H1 (cell line): Measurements from ENCODE around the gene PKIB. TPM values are rescaled to one million over a fixed set of nuclear protein-coding genes. Genes with fewer than 3 reads are reported as not detected.

ENCODE experiments used
- CTCF ChIA-PET: fragments of 300-600 bp; sonication (Branson Sonifier 250); formaldehyde crosslinking; loops from one replicate; lab custom pipeline; 2021; ENCODE audit not compliant: partially characterized antibody; lab: Charles Lee
- POLR2A ChIA-PET: fragments of 300-600 bp; sonication (Branson Sonifier 250); formaldehyde crosslinking; loops from one replicate; lab custom pipeline; 2021; ENCODE audit warnings: inconsistent platforms; ENCODE audit not compliant: partially characterized antibody; lab: Charles Lee
- DNase-seq, 2 experiments: peaks; one replicate each; pipeline versions ENCODE4 v3.0.0 to v3.0.0-alpha.2; 2010 to 2022; ENCODE audit warnings: low spot score in 2 of 2, low read depth in 1 of 2, mixed read lengths in 1 of 2
- FAIRE-seq: peaks from 2 replicates; lab custom pipeline; 2011; peaks lifted over from hg19 to GRCh38; lab: Jason Lieb, UNC
- H2AFZ ChIP-seq: 2 replicates; pipeline ENCODE4 v1.8.1; 2012; ENCODE audit warnings: low read length, inconsistent platforms
- H2AK5ac ChIP-seq: 2 replicates; pipeline ENCODE4 v1.6.1; 2013; ENCODE audit warnings: low read depth, low read length
- H2BK120ac ChIP-seq: replicated peaks from 2 replicates; pipeline ENCODE3; 2013; ENCODE audit warnings: low read depth, low read length, inconsistent platforms
- H2BK12ac ChIP-seq: 2 replicates; pipeline ENCODE4 v1.6.1; 2013; ENCODE audit warnings: low read depth, low read length
- H2BK15ac ChIP-seq: 2 replicates; pipeline ENCODE4 v1.6.1; 2013; ENCODE audit warnings: low read length
- H2BK20ac ChIP-seq: 2 replicates; pipeline ENCODE4 v1.6.1; 2013; ENCODE audit warnings: low read length
- H2BK5ac ChIP-seq: 2 replicates; pipeline ENCODE4 v1.6.1; 2013; ENCODE audit warnings: low read depth, low read length
- H3K14ac ChIP-seq: 2 replicates; pipeline ENCODE4 v1.6.1; 2013; ENCODE audit warnings: inconsistent platforms; ENCODE audit not compliant: insufficient read length
- H3K18ac ChIP-seq: 2 replicates; pipeline ENCODE4 v1.6.1; 2013; ENCODE audit warnings: low read length; ENCODE audit errors: extremely low read depth
- H3K23ac ChIP-seq: 2 replicates; pipeline ENCODE4 v1.6.1; 2013; ENCODE audit warnings: inconsistent platforms; ENCODE audit not compliant: insufficient read length
- H3K23me2 ChIP-seq: 2 replicates; pipeline ENCODE4 v1.6.1; 2013; ENCODE audit warnings: low read depth, low read length
- H3K27ac ChIP-seq: 2 replicates; pipeline ENCODE4 v1.6.1; 2011; ENCODE audit warnings: low read depth, low read length, inconsistent platforms
- H3K27me3 ChIP-seq, 4 experiments: replicated peaks in 1 of 4; 1 replicate in 1 of 4; 2 replicates in 3 of 4; pipeline versions ENCODE4 v1.6.1 to v1.8.1; 2011 to 2013; ENCODE audit warnings: low read length in 3 of 4, mild to moderate bottlenecking in 3 of 4, inconsistent platforms in 2 of 4, mixed read lengths in 2 of 4, moderate library complexity in 1 of 4; ENCODE audit not compliant: control insufficient read depth in 3 of 4, insufficient read depth in 3 of 4; ENCODE audit errors: extremely low read depth in 1 of 4
- H3K36me3 ChIP-seq, 4 experiments: 2 replicates each; pipeline versions ENCODE4 v1.6.1 to v1.8.1; 2011 to 2013; ENCODE audit warnings: mild to moderate bottlenecking in 4 of 4, low read length in 3 of 4, moderate library complexity in 2 of 4, control low read depth in 1 of 4, inconsistent platforms in 1 of 4; ENCODE audit not compliant: insufficient read depth in 4 of 4, control insufficient read depth in 2 of 4
- H3K4ac ChIP-seq: replicated peaks from 2 replicates; pipeline ENCODE3; 2013; ENCODE audit warnings: low read length, low read depth, mixed read lengths, inconsistent platforms; ENCODE audit not compliant: insufficient read length
- H3K4me1 ChIP-seq, 4 experiments: replicated peaks in 1 of 4; 1 replicate in 1 of 4; 2 replicates in 3 of 4; pipeline versions ENCODE4 v1.6.1 to v1.8.1; 2011 to 2013; ENCODE audit warnings: low read length in 3 of 4, inconsistent platforms in 2 of 4, mixed read lengths in 1 of 4; ENCODE audit not compliant: insufficient read depth in 4 of 4, control insufficient read depth in 3 of 4
- H3K4me2 ChIP-seq, 2 experiments: 2 replicates each; pipeline versions ENCODE4 v1.6.1 to v1.8.1; 2011 to 2013; ENCODE audit warnings: low read depth in 2 of 2, low read length in 2 of 2, control low read depth in 1 of 2, inconsistent platforms in 1 of 2, mild to moderate bottlenecking in 1 of 2; ENCODE audit not compliant: insufficient read depth in 1 of 2
- H3K4me3 ChIP-seq, 4 experiments: fragments of 200-600, 300-600 bp in 1 of 4; sonication (generic), shearing (Covaris generic), sonication (Bioruptor Twin) in 1 of 4; 2 replicates each; pipeline versions ENCODE4 v1.5.1 to v1.8.1; 2011 to 2016; ENCODE audit warnings: low read length in 4 of 4, low read depth in 3 of 4, control low read depth in 2 of 4, inconsistent platforms in 2 of 4, mild to moderate bottlenecking in 2 of 4, mixed read lengths in 1 of 4, moderate library complexity in 1 of 4; ENCODE audit not compliant: insufficient read depth in 2 of 4; ENCODE audit errors: extremely low read depth in 1 of 4
- H3K56ac ChIP-seq: replicated peaks from 2 replicates; pipeline ENCODE3; 2013; ENCODE audit warnings: low read depth, mild to moderate bottlenecking, mixed read lengths, low read length, inconsistent platforms; ENCODE audit not compliant: insufficient read length
- H3K79me1 ChIP-seq: 2 replicates; pipeline ENCODE4 v1.6.1; 2013; ENCODE audit warnings: low read depth, low read length, control low read depth
- H3K79me2 ChIP-seq, 2 experiments: 2 replicates each; pipeline versions ENCODE4 v1.6.1 to v1.8.1; 2012 to 2013; ENCODE audit warnings: low read length in 2 of 2, mild to moderate bottlenecking in 2 of 2, inconsistent platforms in 1 of 2; ENCODE audit not compliant: insufficient read depth in 2 of 2, control insufficient read depth in 1 of 2
- H3K9ac ChIP-seq, 4 experiments: replicated peaks in 1 of 4; 1 replicate in 1 of 4; 2 replicates in 3 of 4; pipeline versions ENCODE4 v1.6.1 to v1.8.1; 2011 to 2013; ENCODE audit warnings: low read depth in 3 of 4, low read length in 3 of 4, control low read depth in 2 of 4, mild to moderate bottlenecking in 2 of 4, moderate library complexity in 2 of 4, inconsistent platforms in 1 of 4; ENCODE audit errors: extremely low read depth in 1 of 4
- H3K9me3 ChIP-seq, 2 experiments: 2 replicates each; pipeline versions ENCODE4 v1.6.1 to v1.8.1; 2012 to 2013; ENCODE audit warnings: mild to moderate bottlenecking in 2 of 2, moderate library complexity in 2 of 2, control low read depth in 1 of 2, inconsistent platforms in 1 of 2, low read depth in 1 of 2, low read length in 1 of 2, mixed read lengths in 1 of 2; ENCODE audit not compliant: insufficient read depth in 2 of 2
- H4K20me1 ChIP-seq, 2 experiments: replicated peaks in 1 of 2; 2 replicates each; pipeline versions ENCODE3 to v1.8.1; 2011 to 2013; ENCODE audit warnings: inconsistent platforms in 2 of 2, low read length in 2 of 2, mild to moderate bottlenecking in 1 of 2; ENCODE audit not compliant: insufficient read depth in 2 of 2, control insufficient read depth in 1 of 2
- H4K5ac ChIP-seq: 2 replicates; pipeline ENCODE4 v1.6.1; 2013; ENCODE audit warnings: low read length, low read depth, mixed read lengths, inconsistent platforms; ENCODE audit not compliant: insufficient read length
- H4K8ac ChIP-seq: 2 replicates; pipeline ENCODE4 v1.8.0; 2013; ENCODE audit warnings: mild to moderate bottlenecking, moderate library complexity, low read length, inconsistent platforms; ENCODE audit not compliant: insufficient read depth; ENCODE audit errors: extremely low read depth
- H4K91ac ChIP-seq: replicated peaks from 2 replicates; pipeline ENCODE3; 2013; ENCODE audit warnings: low read length, mixed read lengths, inconsistent platforms; ENCODE audit not compliant: insufficient read length
- BCL11A ChIP-seq, 2 experiments: IDR thresholded peaks; one replicate each; pipeline ENCODE4 v1.6.1; 2011; ENCODE audit warnings: low read depth in 2 of 2, low read length in 2 of 2, mild to moderate bottlenecking in 2 of 2
- WGBS, 2 experiments: shearing (Covaris generic) in 1 of 2; methylation state at CpG; one replicate each; pipeline versions ENCODE4 v1.1.6 to v1.1.7; 2013 to 2015; ENCODE audit warnings: low lambda C conversion rate in 2 of 2, mixed read lengths in 2 of 2, inconsistent platforms in 1 of 2, low coverage in 1 of 2, missing lambda C conversion rate in 1 of 2; ENCODE audit not compliant: insufficient replicate concordance in 2 of 2, insufficient coverage in 1 of 2, insufficient read length in 1 of 2; ENCODE audit errors: extremely low coverage in 1 of 2, missing lambda C conversion rate in 1 of 2; 5-methylcytosine and 5-hydroxymethylcytosine counted together
- polyA plus RNA-seq, 7 experiments: library from polyadenylated mRNA; depleted of rRNA in 3 of 7; stranded (reverse) in 5 of 7; unstranded in 2 of 7; fragments of >200 nt in 5 of 7; fragments of 200-250 nt in 2 of 7; gene quantifications; 1 replicate in 5 of 7; 2 replicates in 1 of 7; 4 replicates in 1 of 7; pipeline versions ENCODE4 v1.2.1 to v1.2.3, GENCODE V29; 2011 to 2013; ENCODE audit warnings: missing spikeins in 2 of 7, mixed read lengths in 2 of 7
- total RNA-seq: library from RNA; stranded (reverse); fragmentation: NEBNext Ultra II Directional; extraction: Animal tissue kit (Norgen Biotek cat#: 25700); gene quantifications from 2 replicates; pipeline ENCODE4 v1.2.1, GENCODE V29; 2021

PKIB gene
- total and polyA plus RNA-seq, 2 of the 8 experiments (the other 6 are each of a cell fraction or from before 2014, with no cell fraction given) = 13.5 to 73.3 TPM

DNA sequence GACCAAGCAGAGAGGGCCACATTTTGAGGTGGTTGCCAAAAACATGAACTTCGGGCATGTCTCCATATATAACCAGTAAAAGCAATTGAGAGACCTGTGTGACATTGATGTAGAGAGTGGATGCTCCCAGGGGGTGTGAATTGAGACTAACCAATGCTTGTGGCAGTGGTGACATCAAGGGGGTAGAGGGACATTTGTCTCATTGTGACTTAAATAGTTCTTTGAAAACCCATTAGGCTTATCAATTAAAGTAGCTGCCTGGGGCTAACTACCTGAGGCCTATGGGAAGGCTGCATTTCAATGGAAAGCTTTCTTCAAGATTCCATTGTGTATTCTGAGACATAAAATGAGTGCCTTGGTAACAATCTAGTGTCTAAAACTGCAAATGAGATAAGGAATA lies 87.3 kb downstream of the PKIB start:
- POLR2A ChIA-PET = no interaction called here
- H4K8ac ChIP-seq = no peak overlapping the region
- 100% methylated on average over 1 of the region's 1 CpG; no CpG with 5 or more reads in 1 of the 2 experiments for WGBS, 2 experiments
- no peaks in the 10 kb centered on the region for H3K79me2 ChIP-seq
- FAIRE-seq = no peak
- H3K27ac ChIP-seq = no peak overlapping the region
- no peak overlapping the region for H2BK12ac ChIP-seq
- no peaks in the 10 kb centered on the region for H3K27me3 ChIP-seq
- no peak for TF ChIP-seq BCL11A (IDR thresholded peaks at IDR 0.05; ENCODE audit: low read depth in 2 of 2, low read length in 2 of 2)
- TF ChIP-seq, all 59 proteins: peak for 0
- Histone ChIP-seq H3K14ac (no peak overlapping the region), H3K4me1 (peaks cover 0 to 4% (median 0%) of the 10 kb centered on the region in 4 experiments; a peak in 1 of 7 replicates), H3K4ac (no peak overlapping the region), H3K36me3 (no peaks in the 10 kb centered on the region), H2BK20ac (no peak overlapping the region), H4K20me1 (no peaks in the 10 kb centered on the region), H2BK120ac (no peak overlapping the region), H3K9me3 (no peaks in the 10 kb centered on the region), H3K4me3 (no peak overlapping the region), H2AK5ac (no peak overlapping the region), H2AFZ (no peak overlapping the region), H3K9ac (no peak overlapping the region), H3K79me1 (no peaks in the 10 kb centered on the region), H4K5ac (no peak overlapping the region), H3K56ac (no peak overlapping the region), H2BK15ac (no peak overlapping the region), H3K18ac (no peak overlapping the region), H2BK5ac (no peak overlapping the region), H3K23me2 (no peaks in the 10 kb centered on the region), H3K23ac (no peak overlapping the region), H4K91ac (no peak overlapping the region), H3K4me2 (no peak overlapping the region)
- no peak for DNase-seq
- CTCF ChIA-PET = interaction anchor here (1.3 kb wide), 1 partner anchor 30 kb away, joined by 5 read pairs; no protein-coding TSS in a partner anchor
